ENCODE results near the gene PMP22.

DNA sequence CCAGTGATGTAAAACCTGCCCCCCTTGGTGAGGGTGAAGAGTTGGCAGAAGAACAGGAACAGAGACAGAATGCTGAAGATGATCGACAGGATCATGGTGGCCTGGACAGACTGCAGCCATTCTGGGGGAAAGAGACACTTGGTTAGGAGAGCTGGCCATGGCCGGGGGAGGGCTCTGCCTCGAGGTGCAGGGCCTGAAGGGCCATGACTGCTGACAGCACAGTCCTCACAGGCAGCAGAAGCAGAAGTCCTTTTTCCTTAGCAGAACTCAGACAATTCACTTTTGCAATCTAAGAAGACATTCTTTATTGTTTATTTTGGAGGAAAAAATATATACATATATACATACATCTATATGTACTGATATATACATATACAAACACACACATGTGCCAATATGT is 25.6 kb downstream of the PMP22 start:
- TF ChIP-seq TAF1 (IDR thresholded peaks at IDR 0.05; ENCODE audit: low read depth) (no peak), RAD21 (IDR thresholded peaks at IDR 0.05; ENCODE audit: low read depth) (no peak), YY1 (IDR thresholded peaks at IDR 0.05; ENCODE audit: low read depth) (no peak), TCF12 (IDR thresholded peaks at IDR 0.05; ENCODE audit: low read depth) (no peak), REST (IDR thresholded peaks at IDR 0.05; ENCODE audit: low read depth) (no peak), NFIC (IDR thresholded peaks at IDR 0.05) (no peak), EGR1 (IDR thresholded peaks at IDR 0.05) (no peak), EP300 (IDR thresholded peaks at IDR 0.05; ENCODE audit: borderline replicate concordance) (no peak), MAX (IDR thresholded peaks at IDR 0.05) (no peak)

All from Ishikawa (cell line).